Gastrocnemius medialis (tissue), 4 donors: ENCODE results near the gene KIF3A.

Source experiments
- POLR2A ChIP-seq, 2 donors: fragments of 450-650 bp; IDR thresholded peaks; one replicate each; pipeline ENCODE4 v1.6.1; 2017; ENCODE audit warnings: antibody characterized with exemption in 2 of 2, mild to moderate bottlenecking in 2 of 2, moderate library complexity in 2 of 2
- TF ChIP-seq, protein P1 (sequence below), 5 experiments: fragments of 450-650 bp in 3 of 5; fragments of 200-600 bp in 2 of 5; sonication (generic) in 2 of 5; IDR thresholded peaks in 4 of 5; conservative IDR thresholded peaks in 1 of 5; 1 replicate in 4 of 5; 2 replicates in 1 of 5; pipeline ENCODE4 v1.5.1; 2016 to 2019; ENCODE audit warnings: antibody characterized with exemption in 5 of 5, mild to moderate bottlenecking in 3 of 5, moderate library complexity in 3 of 5

DNA sequence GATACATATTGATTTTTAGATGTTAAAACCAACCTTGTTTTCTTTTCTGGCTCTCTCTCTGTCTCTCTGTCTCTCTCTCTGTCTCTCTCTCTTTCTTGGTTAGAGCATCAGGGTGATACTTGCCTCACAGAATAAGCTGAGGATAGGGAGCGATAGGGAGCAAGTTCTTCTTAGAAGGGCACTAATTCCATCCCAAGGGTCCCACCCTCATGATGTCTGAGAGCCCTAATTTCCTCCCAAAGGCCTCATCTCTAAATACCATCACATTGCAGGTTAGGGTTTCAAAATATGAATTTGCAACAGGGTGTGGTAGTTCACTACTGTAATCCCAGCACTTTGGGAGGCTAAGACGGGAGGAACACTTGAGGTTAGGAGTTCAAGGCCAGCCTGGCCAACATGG is 4.8 kb upstream of the KIF3A start:
- TF ChIP-seq, protein P1, sequence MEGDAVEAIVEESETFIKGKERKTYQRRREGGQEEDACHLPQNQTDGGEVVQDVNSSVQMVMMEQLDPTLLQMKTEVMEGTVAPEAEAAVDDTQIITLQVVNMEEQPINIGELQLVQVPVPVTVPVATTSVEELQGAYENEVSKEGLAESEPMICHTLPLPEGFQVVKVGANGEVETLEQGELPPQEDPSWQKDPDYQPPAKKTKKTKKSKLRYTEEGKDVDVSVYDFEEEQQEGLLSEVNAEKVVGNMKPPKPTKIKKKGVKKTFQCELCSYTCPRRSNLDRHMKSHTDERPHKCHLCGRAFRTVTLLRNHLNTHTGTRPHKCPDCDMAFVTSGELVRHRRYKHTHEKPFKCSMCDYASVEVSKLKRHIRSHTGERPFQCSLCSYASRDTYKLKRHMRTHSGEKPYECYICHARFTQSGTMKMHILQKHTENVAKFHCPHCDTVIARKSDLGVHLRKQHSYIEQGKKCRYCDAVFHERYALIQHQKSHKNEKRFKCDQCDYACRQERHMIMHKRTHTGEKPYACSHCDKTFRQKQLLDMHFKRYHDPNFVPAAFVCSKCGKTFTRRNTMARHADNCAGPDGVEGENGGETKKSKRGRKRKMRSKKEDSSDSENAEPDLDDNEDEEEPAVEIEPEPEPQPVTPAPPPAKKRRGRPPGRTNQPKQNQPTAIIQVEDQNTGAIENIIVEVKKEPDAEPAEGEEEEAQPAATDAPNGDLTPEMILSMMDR (IDR thresholded peaks at IDR 0.05 in 4 of 5, conservative IDR thresholded peaks at IDR 0.05 in 1 of 5), result no peak
- TF ChIP-seq POLR2A (IDR thresholded peaks at IDR 0.05), result no peak
